ENCODE measurements around the gene LINS1. TPM values are rescaled to one million over a fixed set of nuclear protein-coding genes. Genes with fewer than 3 reads are reported as not detected.

The LINS1 gene, protein sequence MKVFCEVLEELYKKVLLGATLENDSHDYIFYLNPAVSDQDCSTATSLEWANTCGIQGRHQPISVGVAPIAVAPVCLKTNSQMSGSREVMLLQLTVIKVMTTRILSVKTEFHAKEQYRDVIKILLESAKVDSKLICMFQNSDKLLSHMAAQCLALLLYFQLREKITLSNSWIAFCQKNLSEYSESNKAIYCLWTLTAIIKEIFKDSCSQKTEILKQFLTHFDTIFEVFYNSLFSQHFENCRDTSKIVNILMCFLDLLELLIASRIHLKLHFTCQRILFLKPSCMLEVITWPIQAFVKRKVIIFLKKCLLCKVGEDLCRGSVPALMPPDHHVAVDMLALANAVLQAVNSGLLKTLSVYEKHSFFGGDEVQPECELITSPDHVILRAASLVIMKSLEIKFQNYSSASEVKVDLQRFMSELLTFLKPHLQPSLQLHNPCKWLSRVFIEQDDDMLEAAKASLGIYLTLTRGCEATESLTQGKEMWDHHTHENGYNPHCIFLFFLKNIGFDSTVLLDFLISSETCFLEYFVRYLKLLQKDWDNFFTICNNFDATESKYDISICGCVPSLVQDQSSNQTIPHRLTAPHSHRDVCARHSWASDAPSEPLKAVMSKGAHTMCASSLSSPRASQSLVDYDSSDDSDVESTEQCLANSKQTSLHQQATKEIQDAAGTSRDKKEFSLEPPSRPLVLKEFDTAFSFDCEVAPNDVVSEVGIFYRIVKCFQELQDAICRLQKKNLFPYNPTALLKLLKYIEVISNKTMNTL
- 10 to 100 TPM; 50.0 to 53.5 TPM for total RNA-seq
- total RNA-seq = 56.6 to 94.3 reads per million in 2 donors

DNA sequence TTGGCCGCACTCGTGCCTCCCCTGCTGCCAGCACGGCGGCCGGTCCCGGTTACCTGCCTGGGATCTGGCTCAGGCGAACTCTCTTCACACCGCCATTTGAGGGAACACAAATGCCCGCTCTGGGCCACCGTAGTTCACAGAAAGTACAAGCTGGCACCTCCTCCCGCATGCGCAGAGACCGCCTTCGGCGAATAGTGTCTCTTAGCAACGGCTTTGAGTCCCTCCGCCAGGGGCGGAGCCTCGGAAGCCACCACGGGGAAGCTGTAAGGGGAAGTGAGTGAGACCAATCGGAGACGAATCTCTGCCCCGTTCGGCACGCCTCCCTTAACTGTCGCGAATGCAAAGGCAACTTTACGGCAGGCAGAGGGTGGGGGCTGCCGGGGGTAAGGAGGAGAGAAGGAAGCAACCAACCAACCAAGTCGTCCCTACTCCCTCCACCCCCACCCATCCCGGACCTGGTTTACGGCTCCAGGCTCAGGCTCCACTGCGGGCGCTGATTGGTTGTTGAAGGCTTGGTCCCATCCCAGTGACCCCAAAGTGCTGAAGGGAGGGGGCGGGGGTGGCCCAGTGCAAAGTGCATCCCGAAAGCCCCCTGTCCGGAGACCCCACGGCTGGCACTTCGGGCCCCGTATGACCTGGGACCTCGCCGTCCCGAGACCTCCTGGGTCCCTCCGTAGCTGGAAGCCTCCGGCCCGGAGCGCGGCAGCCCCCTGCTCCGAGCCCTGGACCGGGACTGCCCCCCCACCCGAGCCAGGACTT lies at the start of gene LINS1, which contains the start of gene ASB7:
LINS1 (minus strand) TSS at position 121 of the 759 bp plus-strand sequence. CDS start 21,342 bp downstream, outside the sequence.
ASB7 (plus strand) TSS at position 526 of the 759 bp plus-strand sequence. CDS start 9,628 bp downstream, outside the sequence.
- H3K27me3 Mint-ChIP-seq = no peaks in the 10 kb centered on the region
- no peak within 1 kb of the TSS for H3K27ac Mint-ChIP-seq
- peak; percentile 98 to 99 (median 99) for DNase-seq
- no peak within 1 kb of the TSS for H3K4me3 Mint-ChIP-seq
- H3K4me1 Mint-ChIP-seq = peaks cover 33% of the 10 kb centered on the region
- H3K9me3 ChIP-seq (ENCODE audit: control insufficient read depth, low read length, poor library complexity, severe bottlenecking) = no peaks in the 10 kb centered on the region
- H3K36me3 Mint-ChIP-seq (ENCODE audit: low read depth) = no peaks in the 10 kb centered on the region
- peak; percentile 92 for ATAC-seq

DNA sequence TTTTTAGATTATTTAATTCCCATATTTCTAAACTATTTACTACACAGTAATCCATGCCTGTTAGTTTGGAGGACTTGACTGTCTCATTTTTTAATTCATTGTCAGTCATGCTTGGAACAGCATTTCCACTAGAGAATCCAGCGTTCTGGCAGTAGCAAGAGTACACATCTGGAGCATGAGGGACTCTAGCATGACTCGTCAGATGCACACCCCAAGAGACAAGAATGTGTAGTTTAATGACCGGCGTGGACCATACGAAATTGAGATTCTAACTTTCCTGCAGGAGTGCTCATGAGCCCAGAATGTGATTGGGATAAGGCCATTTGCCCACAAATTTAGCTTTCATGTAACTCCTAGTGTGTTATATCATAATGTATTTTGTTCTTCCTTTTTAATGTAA lies 49.3 kb upstream of the LINS1 start:
- ATAC-seq = no peak

DNA sequence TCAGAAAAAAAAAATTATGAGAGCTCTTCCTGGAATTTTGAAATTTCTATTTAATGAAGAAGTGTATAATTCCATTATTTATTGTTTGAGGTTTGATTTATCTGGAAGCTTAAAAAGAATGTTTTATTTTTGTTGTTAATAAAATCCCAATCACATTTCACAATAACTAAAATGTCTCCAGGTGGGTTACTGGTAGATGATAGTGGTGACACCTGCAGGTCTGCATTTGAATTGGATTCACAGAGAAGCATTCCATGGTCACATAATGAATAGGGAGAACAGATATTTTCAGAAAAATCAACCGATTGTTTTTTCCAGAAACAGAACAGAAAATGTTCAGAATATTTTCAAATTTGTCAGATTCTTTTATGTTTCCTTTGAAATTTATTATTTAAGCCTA lies 48.7 kb upstream of the LINS1 start:
- Mint-ChIP-seq H3K27ac (no peak overlapping the region), H3K27me3 (no peaks in the 10 kb centered on the region), H3K4me1 (peaks cover 5% of the 10 kb centered on the region), H3K4me3 (no peak overlapping the region), H3K36me3 (ENCODE audit: low read depth) (no peaks in the 10 kb centered on the region)
- no peak for ATAC-seq
- H3K9me3 ChIP-seq (ENCODE audit: control insufficient read depth, low read length, poor library complexity, severe bottlenecking) = no peaks in the 10 kb centered on the region
- DNase-seq = no peak

More for the DNA sequence above, 49.3 kb upstream of the LINS1 start:
- Mint-ChIP-seq H3K36me3 (ENCODE audit: low read depth) (no peaks in the 10 kb centered on the region), H3K27me3 (no peaks in the 10 kb centered on the region), H3K4me3 (no peak overlapping the region), H3K4me1 (no peaks in the 10 kb centered on the region), H3K27ac (no peak overlapping the region)
- no peak for DNase-seq
- H3K9me3 ChIP-seq (ENCODE audit: control insufficient read depth, low read length, poor library complexity, severe bottlenecking) = no peaks in the 10 kb centered on the region

DNA sequence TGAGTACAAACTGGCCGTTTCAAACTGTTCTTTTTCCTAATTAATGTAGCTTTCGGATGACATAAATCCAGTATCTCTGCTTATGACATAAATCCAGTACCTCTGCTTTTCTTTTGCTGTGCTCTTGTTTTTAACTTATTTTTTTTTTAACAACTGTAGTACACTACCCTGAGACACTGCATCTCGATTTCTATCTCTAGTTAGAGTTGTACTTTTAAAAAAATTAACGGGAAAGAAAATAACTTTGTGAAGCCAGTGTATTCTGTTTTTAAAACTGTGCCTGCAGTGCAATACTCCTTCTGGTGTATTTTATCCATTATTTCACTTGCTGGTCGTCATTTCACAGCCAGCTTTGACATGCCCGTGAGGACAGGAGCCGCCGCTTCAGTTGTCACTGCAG lies 47.0 kb upstream of the LINS1 start:
- peaks cover 7% of the 10 kb centered on the region for H3K4me1 Mint-ChIP-seq
- no peak overlapping the region for H3K4me3 Mint-ChIP-seq
- H3K27me3 Mint-ChIP-seq = no peaks in the 10 kb centered on the region
- DNase-seq (no peak), ATAC-seq (no peak)
- H3K27ac Mint-ChIP-seq = no peak overlapping the region
- no peaks in the 10 kb centered on the region for H3K9me3 ChIP-seq (ENCODE audit: control insufficient read depth, low read length, poor library complexity, severe bottlenecking)
- no peaks in the 10 kb centered on the region for H3K36me3 Mint-ChIP-seq (ENCODE audit: low read depth)

DNA sequence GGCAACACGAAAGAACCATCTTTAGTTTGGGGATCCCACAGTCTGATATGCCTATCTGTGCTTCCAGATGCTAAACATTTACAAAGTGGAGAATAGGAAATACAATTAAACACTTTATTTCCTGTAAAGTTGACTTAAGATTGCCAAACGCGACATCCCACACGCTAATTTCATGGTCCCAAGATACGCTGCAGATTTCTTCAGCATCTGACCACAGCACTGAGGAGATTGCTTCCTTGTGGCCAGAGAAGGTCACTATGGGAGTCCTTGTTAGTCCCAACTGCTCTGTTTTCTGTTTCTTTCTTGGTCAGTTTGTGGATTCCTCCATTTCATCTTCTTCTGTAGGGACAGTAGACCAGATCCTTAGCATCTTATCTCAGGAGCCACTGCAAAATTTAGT lies 43.7 kb upstream of the LINS1 start:
- peaks cover 28% of the 10 kb centered on the region for H3K4me1 Mint-ChIP-seq
- DNase-seq (no peak), ATAC-seq (no peak)
- no peaks in the 10 kb centered on the region for H3K9me3 ChIP-seq (ENCODE audit: control insufficient read depth, low read length, poor library complexity, severe bottlenecking)
- H3K36me3 Mint-ChIP-seq (ENCODE audit: low read depth) = no peaks in the 10 kb centered on the region
- no peaks in the 10 kb centered on the region for H3K27me3 Mint-ChIP-seq
- H3K4me3 Mint-ChIP-seq = no peak overlapping the region
- peak overlapping the region; percentile 41 for H3K27ac Mint-ChIP-seq

DNA sequence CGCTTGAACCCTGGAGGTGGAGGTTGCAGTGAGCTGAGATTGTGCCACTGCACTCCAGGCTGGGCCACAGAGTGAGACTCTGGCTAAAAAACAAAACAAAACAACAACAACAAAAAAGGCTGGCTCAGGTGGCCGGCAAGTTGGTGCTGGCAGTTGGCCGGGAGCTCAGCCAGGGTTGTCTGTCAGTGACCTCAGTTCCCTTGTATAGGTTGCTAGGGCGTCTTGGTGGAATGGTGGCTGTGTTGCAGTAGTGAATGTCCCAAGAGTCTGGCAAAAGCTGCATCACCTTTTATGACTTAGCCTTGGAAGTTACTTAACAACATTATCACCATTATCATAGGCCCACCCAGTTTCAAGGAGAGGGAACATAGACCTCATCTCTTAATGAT lies 41.0 kb upstream of the LINS1 start:
- no peak overlapping the region for H3K27ac Mint-ChIP-seq
- no peak for ATAC-seq
- H3K4me1 Mint-ChIP-seq = peaks cover 36% of the 10 kb centered on the region
- no peak overlapping the region for H3K4me3 Mint-ChIP-seq
- H3K36me3 Mint-ChIP-seq (ENCODE audit: low read depth) = no peaks in the 10 kb centered on the region
- H3K27me3 Mint-ChIP-seq = no peaks in the 10 kb centered on the region
- DNase-seq = no peak
- H3K9me3 ChIP-seq (ENCODE audit: control insufficient read depth, low read length, poor library complexity, severe bottlenecking) = no peaks in the 10 kb centered on the region

DNA sequence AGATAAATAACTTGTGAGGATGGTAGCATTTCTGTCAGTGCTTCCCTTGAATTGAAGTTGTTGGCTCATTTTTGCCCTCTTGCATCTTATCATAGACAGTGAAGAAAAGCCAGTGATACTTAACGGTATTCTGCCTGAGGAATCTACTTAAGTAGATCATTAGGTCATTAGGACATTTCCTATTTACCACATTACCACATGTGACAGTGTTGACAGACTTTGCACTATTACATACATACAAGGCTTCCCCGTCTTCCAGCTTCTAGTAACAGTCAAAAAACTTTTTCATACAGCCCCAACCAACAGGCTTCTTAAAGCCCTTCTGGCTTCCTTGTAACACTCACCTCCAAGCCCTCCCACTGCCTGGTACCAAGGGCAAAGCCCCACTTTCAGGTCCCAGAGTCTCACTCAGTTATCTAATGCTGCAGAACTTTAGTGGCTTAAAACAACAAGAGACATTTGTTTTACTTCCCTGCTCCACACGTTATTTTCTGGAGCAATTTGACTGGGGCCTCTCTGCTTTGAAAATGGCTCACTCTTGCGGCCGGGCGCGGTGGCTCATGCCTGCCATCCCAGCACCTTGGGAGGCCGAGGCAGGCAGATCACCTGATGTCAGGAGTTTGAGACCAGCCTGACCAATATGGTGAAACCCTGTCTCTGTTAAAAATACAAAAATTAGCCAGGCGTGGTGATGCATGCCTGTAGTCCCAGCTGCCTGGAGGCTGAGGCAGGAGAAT lies 40.4 kb upstream of the LINS1 start:
- no peak overlapping the region for H3K4me3 Mint-ChIP-seq
- no peaks in the 10 kb centered on the region for H3K27me3 Mint-ChIP-seq
- DNase-seq (no peak), ATAC-seq (no peak)
- H3K4me1 Mint-ChIP-seq = peaks cover 36% of the 10 kb centered on the region
- peak overlapping the region; percentile 49 for H3K27ac Mint-ChIP-seq
- H3K36me3 Mint-ChIP-seq (ENCODE audit: low read depth) = no peaks in the 10 kb centered on the region
- H3K9me3 ChIP-seq (ENCODE audit: control insufficient read depth, low read length, poor library complexity, severe bottlenecking) = no peaks in the 10 kb centered on the region

DNA sequence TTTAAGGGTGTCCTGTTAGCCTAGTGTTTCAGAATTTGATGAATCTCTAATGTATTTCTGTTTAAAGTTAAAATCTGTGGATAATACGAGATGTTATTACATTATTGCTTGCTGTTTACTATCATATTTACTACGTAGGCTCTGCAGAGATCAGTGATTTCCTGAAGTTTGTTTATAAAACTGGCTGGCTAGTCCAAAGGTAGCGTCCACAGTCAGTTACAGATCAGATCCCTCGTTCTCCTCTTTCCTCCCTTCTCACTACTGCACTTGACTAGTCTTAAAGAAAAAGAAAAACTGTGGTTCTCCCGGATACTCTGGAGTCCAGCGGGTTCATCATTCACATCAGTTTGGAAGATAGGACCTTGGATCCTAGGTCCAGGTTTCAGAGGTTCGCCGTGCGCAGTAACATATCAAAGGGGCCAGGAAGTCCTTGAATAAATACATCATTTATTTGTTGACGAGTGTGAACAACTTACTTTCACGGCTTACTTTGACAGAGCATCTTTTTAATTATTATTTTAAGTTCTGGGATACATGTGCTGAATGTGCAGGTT lies 36.3 kb upstream of the LINS1 start:
- peaks cover 41% of the 10 kb centered on the region for H3K4me1 Mint-ChIP-seq
- H3K27me3 Mint-ChIP-seq = no peaks in the 10 kb centered on the region
- H3K36me3 Mint-ChIP-seq (ENCODE audit: low read depth) = no peaks in the 10 kb centered on the region
- H3K27ac Mint-ChIP-seq = no peak overlapping the region
- H3K9me3 ChIP-seq (ENCODE audit: control insufficient read depth, low read length, poor library complexity, severe bottlenecking) = no peaks in the 10 kb centered on the region
- ATAC-seq (no peak), DNase-seq (no peak)
- H3K4me3 Mint-ChIP-seq = no peak overlapping the region

DNA sequence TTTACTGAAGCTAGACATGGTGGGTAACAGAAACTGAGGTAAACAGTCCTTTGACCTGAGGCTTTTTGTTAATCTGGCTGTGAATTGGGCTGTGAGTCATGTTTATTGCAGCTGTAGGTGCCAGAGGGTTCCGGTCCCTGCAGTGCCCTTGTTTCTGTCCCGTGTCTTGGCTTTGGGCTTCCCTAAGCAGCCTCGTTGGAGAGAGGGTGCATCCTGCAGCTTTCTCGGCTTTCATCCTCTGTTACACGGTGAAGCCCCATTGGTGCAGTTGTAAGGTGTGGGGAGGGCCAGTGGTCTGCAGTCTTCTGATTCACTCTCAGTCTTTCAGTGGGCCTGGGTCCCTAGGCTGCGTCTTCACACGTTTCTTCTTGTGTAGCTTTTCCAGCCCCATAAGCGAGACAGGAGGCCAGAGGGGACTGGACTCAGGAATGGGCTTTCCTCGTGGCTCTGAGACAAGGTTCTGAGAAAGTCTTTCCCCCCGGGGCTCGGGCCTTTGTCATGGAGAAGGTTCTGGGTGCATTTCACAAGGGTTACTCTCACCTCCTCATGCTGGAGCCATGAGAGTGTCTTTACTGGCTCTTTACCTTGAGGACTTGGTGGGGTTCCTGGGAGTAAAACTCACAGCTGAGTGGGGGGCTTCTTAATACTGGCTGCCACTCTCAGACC lies 33.6 kb upstream of the LINS1 start:
- Mint-ChIP-seq H3K4me1 (peaks cover 29% of the 10 kb centered on the region), H3K27me3 (no peaks in the 10 kb centered on the region), H3K4me3 (no peak overlapping the region), H3K36me3 (ENCODE audit: low read depth) (peaks cover 3% of the 10 kb centered on the region), H3K27ac (no peak overlapping the region)
- ATAC-seq (no peak), DNase-seq (no peak)
- no peaks in the 10 kb centered on the region for H3K9me3 ChIP-seq (ENCODE audit: control insufficient read depth, low read length, poor library complexity, severe bottlenecking)

DNA sequence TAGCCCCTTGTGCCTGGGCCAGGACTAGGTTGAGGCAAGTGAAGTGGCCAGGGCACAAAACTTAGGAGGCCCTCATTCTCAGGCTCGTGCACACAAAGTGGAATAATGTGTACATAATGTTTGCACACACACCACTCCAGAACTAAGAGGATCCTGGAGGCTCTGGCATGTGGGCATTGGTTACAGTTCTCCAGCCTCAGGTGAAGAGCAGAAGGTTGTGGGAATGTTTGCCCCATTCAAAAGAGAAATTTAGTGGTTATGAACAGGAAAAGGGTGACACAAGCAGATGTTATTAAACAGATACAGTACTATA lies 31.7 kb upstream of the LINS1 start:
- Mint-ChIP-seq H3K36me3 (ENCODE audit: low read depth) (peaks cover 6% of the 10 kb centered on the region), H3K4me1 (peaks cover 33% of the 10 kb centered on the region), H3K4me3 (no peak overlapping the region), H3K27ac (peak overlapping the region; percentile 49), H3K27me3 (no peaks in the 10 kb centered on the region)
- no peak for DNase-seq
- no peaks in the 10 kb centered on the region for H3K9me3 ChIP-seq (ENCODE audit: control insufficient read depth, low read length, poor library complexity, severe bottlenecking)
- ATAC-seq = no peak

DNA sequence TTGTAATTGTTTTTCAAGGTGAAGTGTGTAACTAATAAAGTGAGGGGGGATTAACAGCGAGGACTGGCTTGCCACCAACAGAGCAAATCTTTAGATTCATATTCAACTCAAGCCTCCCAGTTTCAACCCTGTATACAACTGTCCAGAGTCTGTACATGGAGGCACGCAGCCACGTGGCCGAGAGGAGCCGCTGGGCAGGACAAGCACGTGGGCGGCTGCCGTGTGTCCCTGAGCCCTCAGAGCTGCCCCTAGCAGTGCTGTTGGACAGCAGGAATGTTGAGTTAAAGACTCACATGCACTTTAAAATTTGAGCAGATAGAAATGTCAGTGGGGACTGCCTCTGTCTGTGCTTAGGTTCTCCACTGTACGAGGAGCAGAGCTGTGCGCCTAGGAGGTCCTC lies 29.8 kb upstream of the LINS1 start:
- Mint-ChIP-seq H3K36me3 (ENCODE audit: low read depth) (peaks cover 6% of the 10 kb centered on the region), H3K4me3 (no peak overlapping the region), H3K27me3 (no peaks in the 10 kb centered on the region), H3K27ac (no peak overlapping the region), H3K4me1 (peaks cover 36% of the 10 kb centered on the region)
- no peak for ATAC-seq
- H3K9me3 ChIP-seq (ENCODE audit: control insufficient read depth, low read length, poor library complexity, severe bottlenecking) = no peaks in the 10 kb centered on the region
- DNase-seq = no peak

DNA sequence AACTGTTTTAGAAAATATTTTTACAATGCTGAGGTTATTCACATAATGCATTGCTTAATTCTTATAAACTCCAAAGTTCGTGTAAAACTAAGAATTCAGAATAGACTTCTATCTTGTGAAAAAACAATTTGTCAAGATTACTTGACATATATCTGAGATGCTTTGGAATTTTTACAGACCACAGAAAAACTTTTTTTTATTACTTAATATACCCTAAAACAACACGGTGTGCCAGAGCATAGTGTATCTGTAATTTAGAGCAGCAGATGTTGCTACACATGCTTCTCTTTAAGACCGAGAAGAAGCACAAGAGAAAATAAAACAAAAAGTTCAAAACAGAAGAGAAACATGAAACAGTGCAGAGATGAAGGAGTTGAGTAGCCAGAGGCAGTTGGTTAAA lies 26.8 kb upstream of the LINS1 start:
- DNase-seq (no peak), ATAC-seq (no peak)
- no peaks in the 10 kb centered on the region for H3K9me3 ChIP-seq (ENCODE audit: control insufficient read depth, low read length, poor library complexity, severe bottlenecking)
- H3K4me1 Mint-ChIP-seq = peaks cover 27% of the 10 kb centered on the region
- no peaks in the 10 kb centered on the region for H3K27me3 Mint-ChIP-seq
- H3K27ac Mint-ChIP-seq = no peak overlapping the region
- H3K4me3 Mint-ChIP-seq = no peak overlapping the region
- H3K36me3 Mint-ChIP-seq (ENCODE audit: low read depth) = peaks cover 6% of the 10 kb centered on the region

Measured in T-helper 17 cell (primary cell).